Spleen (tissue), 7 donors: Measurements from ENCODE around the gene HMCN2.

ENCODE experiments used
- POLR2A ChIP-seq, 3 donors: fragments of 450-650 bp; IDR thresholded peaks; one replicate each; pipeline ENCODE4 v1.5.1; 2017; ENCODE audit warnings: antibody characterized with exemption in 3 of 3, mild to moderate bottlenecking in 1 of 3
- TF ChIP-seq, protein P1 (sequence below), 11 experiments: fragments of 200-600 bp in 7 of 11; fragments of 450-650 bp in 4 of 11; sonication (generic) in 4 of 11; IDR thresholded peaks in 8 of 11; conservative IDR thresholded peaks in 3 of 11; 1 replicate in 7 of 11; 2 replicates in 4 of 11; pipeline versions ENCODE4 v1.4.0 to v1.8.0; 2016 to 2021; ENCODE audit warnings: antibody characterized with exemption in 11 of 11, inconsistent platforms in 4 of 11, mild to moderate bottlenecking in 1 of 11
- donor health status: DM: no; HTN: no; CAD: no; lungs with moderate emphysema.
- donor health status: DM: no; HTN: no; CAD: no.
- donor health status: DM: no; HTN: no; CAD: no.

DNA sequence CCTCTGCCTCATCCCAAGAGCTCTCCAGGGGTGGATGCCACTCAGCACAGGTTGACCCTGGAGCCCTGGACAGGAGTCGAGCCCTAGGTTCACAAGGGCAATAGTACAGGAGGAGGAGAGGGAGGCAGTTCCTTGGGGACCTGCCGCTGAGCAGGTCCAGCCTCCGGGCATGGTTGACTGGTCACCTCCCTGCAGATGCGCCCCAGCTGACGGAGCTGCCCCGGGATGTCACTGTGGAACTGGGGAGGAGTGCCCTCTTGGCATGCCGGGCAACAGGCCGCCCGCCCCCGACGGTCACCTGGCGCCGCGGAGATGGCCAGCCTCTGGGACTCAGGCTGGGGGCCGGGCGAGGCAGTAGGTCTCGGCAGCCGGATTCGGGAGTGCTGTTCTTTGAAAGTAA, 53.7 kb downstream of the HMCN2 start:
- TF ChIP-seq, protein P1, sequence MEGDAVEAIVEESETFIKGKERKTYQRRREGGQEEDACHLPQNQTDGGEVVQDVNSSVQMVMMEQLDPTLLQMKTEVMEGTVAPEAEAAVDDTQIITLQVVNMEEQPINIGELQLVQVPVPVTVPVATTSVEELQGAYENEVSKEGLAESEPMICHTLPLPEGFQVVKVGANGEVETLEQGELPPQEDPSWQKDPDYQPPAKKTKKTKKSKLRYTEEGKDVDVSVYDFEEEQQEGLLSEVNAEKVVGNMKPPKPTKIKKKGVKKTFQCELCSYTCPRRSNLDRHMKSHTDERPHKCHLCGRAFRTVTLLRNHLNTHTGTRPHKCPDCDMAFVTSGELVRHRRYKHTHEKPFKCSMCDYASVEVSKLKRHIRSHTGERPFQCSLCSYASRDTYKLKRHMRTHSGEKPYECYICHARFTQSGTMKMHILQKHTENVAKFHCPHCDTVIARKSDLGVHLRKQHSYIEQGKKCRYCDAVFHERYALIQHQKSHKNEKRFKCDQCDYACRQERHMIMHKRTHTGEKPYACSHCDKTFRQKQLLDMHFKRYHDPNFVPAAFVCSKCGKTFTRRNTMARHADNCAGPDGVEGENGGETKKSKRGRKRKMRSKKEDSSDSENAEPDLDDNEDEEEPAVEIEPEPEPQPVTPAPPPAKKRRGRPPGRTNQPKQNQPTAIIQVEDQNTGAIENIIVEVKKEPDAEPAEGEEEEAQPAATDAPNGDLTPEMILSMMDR (IDR thresholded peaks at IDR 0.05 in 8 of 11, conservative IDR thresholded peaks at IDR 0.05 in 3 of 11): no peak
- no peak for TF ChIP-seq POLR2A (IDR thresholded peaks at IDR 0.05)
